PC-9 (cell line): ENCODE results near the gene SH3RF1.

Experiments
- CTCF ChIP-seq: fragments of 200-600 bp; sonication (generic); conservative IDR thresholded peaks from 2 replicates; pipeline ENCODE4 v1.6.1; 2017; ENCODE audit warnings: mixed run types, antibody characterized with exemption, mild to moderate bottlenecking, moderate library complexity
- EZH2 ChIP-seq: fragments of 200-600 bp; sonication (generic); IDR thresholded peaks from 2 replicates; pipeline ENCODE4 v1.8.0; 2017; ENCODE audit warnings: antibody characterized with exemption, low read depth

- TF ChIP-seq EZH2: no peak
- TF ChIP-seq CTCF: no peak
These were observed 66.9 kb downstream of the SH3RF1 start for GRCh38 chr4:169203891-169204290.
